Activated T-cell treated with anti-CD3 and anti-CD28 coated beads, Interleukin-2, amount 50 U/mL, for 1 hour (primary cell): ENCODE data around the gene HAUS8.
"Not testable (repeated sequence)": the region's sequence is repeated elsewhere in the genome, so short reads cannot be mapped to it uniquely, and the experiment has no call there.

Source experiments
- DNase-seq: peaks from one replicate; pipeline ENCODE4 v3.0.0-alpha.2; 2020

The HAUS8 gene

GRCh38 chr19:17026706-17027534, 48.3 kb downstream of the HAUS8 start, which contains the start of gene CPAMD8:
Gene CPAMD8, minus strand, starts transcription at chr19:17026810. Its CDS starts 168 bp downstream, at chr19:17026642.
- DNase-seq = no peak

DNA sequence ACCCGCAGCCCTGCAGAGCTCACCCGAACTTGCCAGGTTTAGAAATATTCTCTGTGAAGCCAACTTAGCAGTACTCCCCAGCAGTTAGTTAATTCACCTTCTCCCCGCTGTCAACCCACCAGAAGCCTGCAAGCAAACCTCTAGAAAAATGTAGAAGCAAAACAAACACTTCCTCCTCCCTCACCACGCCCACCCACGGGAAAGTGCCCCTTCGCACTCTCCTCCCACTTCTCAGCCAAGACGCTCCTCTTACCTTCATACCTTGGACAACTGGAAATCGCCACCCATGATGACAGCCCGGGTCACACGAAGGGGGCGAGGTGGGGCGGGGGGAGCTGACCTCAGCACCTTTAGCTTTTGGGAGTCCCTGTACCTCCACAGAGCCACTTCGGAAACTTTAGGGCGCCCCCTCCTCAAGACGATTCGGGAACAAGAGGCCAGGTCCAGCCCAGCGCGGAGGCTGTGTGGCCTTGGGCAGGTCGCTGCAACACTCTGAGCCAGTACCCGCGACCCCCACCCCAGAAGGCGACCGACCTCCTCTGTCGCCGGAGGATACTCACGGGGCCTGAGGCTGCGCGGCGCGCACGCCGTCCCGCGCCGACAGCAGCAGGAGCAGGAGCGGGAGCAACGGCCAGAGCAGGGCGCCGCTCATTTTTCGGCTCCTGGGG, 49.1 kb downstream of the HAUS8 start:
- no peak for DNase-seq

GRCh38 chr19:17025361-17025760, 49.9 kb downstream of the HAUS8 start:
- DNase-seq = no peak

- not testable (repeated sequence) for DNase-seq
These were observed 50.3 kb downstream of the HAUS8 start for GRCh38 chr19:17024941-17025340.

GRCh38 chr19:17023805-17024204, 51.4 kb downstream of the HAUS8 start:
- no peak for DNase-seq

DNA sequence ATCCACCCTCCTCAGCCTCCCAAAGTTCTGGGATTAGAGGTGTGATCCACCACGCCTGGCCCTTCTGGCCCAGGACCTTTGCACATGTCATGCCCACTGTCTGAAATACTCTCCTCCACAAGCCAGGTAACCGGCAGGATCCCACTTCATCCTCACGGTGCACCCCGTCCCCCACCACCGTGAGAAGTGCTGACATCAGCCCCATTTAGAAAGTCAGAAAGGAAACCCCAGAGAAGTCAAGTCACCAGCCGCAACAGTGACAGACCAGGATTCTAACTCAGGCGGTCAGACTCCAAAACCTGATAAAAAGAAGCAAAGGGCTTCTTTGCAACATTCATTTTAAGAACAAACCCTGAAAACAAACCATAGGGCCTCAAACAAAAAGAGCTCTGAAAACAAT, 52.5 kb downstream of the HAUS8 start:
- no peak for DNase-seq

DNA sequence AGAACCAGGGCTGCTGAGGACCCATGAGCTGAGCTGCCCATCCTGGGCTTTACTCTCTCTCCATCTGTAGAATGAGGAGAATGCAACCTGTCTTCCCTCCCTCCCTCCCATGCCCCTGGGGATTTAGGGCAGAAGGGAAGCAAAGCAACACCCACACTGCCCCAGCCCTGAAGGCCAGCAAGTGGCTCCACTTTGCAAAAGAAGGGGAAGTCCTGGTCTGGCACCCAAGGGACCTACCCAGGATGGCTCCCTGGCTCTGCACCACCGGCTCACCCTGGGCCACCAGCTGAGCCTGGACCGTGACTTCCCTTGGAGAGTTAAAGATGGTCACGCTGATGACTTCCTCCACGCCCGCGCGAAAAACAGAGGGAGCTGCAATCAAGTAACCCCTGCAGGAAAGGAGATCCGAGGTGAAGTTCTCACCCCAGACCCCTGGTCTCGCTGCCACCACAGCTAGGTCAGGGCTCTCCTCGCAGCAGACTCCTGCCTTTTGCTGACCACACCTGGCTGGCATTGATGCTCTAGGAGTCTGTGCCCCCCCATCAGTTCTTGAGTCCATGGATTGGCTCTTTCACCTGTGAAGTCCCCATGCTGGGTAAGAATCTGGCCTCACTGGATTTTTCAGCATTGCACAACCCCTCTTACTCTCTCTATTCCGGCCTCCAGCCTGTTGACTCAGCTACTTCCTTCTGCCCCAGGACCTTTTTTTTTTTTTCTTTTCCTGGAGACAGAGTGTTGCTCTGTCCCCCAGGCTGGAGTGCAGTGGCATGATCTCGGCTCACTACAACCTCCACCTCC, 53.3 kb downstream of the HAUS8 start:
- no peak for DNase-seq

DNA sequence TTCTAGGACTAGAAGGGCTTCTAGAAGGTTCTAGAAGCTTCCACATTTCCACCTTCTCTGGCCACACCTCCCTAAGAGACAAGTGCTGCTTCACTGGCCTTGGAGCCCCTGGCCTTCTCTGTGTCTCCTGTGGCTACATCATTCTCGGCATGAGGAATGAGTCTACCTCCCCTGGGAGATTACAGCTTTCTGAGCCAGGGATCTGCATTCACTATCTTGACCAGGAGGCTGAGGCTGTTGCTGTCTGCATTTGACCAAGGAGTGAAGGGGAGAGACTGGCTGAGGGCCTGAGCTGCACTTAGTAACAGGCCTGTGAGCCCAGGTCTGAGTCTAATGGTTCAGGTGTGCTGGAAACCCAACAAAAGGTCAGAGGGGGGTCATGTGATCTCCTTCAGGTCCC, 53.9 kb downstream of the HAUS8 start:
- no peak for DNase-seq

DNA sequence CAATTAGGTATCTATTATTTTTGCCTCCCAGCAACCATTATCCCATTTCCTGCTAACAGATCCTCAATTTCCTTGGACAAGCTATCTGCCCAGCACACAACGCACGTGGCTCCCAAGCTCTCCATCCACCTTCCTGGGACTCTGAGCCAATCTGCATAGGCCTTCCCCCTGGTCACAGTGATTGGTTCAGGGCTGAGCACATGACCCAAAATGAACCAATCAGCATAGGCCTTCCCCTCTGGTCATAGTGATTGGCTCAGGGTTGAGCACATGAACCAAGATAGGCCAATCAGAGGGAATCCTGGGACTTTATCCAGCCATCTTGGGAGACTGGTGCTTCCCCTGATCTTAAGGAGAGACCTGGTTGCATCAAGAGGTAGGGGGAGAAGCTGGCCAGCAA, 54.4 kb downstream of the HAUS8 start:
- no peak for DNase-seq

DNA sequence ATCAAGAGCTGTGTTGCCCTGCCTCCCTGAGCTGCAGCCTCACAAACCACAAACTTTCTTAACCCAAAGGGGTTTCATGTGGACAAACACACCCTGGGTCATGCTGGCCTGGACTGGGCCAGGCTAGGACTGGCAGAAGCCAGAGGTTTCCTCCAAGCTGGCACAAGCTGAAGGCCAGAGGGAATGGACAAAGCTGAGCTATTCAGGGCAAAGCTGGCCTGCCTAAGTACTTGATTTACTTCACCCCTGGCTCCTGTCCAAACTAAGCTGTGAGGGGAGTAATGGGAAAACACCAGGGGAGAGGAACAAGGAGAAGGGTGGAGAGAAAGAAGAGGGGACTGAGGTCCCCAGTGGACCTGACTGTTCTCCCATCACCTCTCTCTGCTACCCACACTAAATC, 54.9 kb downstream of the HAUS8 start:
- DNase-seq = no peak

- DNase-seq = not testable (repeated sequence)
These were observed 60.9 kb downstream of the HAUS8 start for GRCh38 chr19:17014212-17014861.

DNA sequence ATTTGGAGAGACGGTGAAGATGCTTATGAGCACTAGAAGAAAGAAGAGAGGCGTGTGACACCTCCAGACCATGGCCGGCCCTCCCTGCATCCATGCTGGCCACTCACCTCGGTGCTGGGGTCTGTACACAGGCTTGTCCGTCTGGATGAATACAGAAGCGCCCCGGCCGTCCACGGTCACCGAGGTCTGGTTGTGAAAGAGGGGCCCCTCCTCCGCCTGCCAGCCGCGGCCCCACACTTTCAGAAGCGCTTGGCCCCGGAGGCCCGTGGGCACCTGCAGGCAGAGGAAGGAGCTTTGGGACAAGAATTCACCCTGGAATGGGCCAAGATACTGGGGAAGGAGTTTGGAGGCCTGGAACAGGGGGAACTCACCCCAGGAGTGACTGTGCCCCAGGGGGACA, 63.8 kb downstream of the HAUS8 start:
- DNase-seq = no peak

- no peak for DNase-seq
These were observed 68.7 kb downstream of the HAUS8 start for GRCh38 chr19:17006579-17006978.

- DNase-seq = no peak
These were observed 70.3 kb downstream of the HAUS8 start for GRCh38 chr19:17005000-17005399.

- DNase-seq = no peak
These were observed 70.9 kb downstream of the HAUS8 start for GRCh38 chr19:17004386-17004785.

GRCh38 chr19:17002455-17002854, 72.8 kb downstream of the HAUS8 start:
- no peak for DNase-seq

- peak; percentile 67 for DNase-seq
These were observed 73.6 kb downstream of the HAUS8 start for GRCh38 chr19:17001603-17002183.
